Measurements from ENCODE around the gene TKFC. TPM values are rescaled to one million over a fixed set of nuclear protein-coding genes. Genes with fewer than 3 reads are reported as not detected.

TKFC gene
- total RNA-seq, 1 donor = 30.0 TPM

DNA sequence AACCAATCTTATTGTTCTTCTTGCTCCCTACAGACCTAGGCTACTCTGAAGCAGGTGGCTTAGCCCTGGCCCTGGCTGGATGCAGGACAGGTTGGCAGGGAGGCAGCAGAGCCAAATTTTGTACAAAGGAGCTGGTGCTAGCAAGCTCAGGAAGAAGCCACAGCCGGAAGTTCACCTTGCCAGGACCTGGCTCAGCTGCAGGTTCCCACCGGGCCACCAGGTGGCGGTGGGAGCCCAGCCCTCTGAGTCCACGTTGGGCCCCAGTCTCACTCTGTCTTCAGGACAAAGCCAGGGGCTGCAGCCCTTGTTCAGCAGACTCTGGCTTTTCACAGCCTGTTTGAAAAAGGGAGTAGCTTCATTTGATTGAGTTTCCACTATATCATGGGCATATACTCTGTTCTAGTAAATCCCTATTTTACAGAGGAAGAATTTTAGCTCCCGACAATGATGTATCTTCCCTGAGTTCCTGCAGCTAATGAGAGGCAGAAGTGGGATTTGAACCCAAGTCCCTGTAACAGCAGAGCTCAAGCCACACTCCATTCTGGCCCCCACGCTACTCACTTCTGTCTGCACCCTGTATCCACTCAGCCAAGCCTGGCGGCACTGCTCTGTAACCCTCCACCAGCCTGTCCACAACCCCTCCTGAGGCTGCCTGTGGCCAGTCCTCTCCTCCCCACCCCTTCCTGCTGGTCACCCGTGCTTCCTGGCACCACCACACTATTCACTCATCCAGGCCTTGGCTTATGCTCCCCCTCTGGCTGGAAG is 3.3 kb downstream of the TKFC start:
- H3K4me2 ChIP-seq (ENCODE audit: insufficient read depth, low read length) = no peak overlapping the region
- H3K36me3 ChIP-seq (ENCODE audit: insufficient read depth, low read length) = peaks cover 4% of the 10 kb centered on the region
- H2AFZ ChIP-seq (ENCODE audit: low read length) = peak overlapping the region; percentile 74
- H3K27me3 ChIP-seq (ENCODE audit: insufficient read depth, low read length) = no peaks in the 10 kb centered on the region
- TF ChIP-seq, protein P1, sequence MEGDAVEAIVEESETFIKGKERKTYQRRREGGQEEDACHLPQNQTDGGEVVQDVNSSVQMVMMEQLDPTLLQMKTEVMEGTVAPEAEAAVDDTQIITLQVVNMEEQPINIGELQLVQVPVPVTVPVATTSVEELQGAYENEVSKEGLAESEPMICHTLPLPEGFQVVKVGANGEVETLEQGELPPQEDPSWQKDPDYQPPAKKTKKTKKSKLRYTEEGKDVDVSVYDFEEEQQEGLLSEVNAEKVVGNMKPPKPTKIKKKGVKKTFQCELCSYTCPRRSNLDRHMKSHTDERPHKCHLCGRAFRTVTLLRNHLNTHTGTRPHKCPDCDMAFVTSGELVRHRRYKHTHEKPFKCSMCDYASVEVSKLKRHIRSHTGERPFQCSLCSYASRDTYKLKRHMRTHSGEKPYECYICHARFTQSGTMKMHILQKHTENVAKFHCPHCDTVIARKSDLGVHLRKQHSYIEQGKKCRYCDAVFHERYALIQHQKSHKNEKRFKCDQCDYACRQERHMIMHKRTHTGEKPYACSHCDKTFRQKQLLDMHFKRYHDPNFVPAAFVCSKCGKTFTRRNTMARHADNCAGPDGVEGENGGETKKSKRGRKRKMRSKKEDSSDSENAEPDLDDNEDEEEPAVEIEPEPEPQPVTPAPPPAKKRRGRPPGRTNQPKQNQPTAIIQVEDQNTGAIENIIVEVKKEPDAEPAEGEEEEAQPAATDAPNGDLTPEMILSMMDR (IDR thresholded peaks at IDR 0.05; ENCODE audit: extremely low read depth, low read depth, low read length) = peak; percentile 98
- peak; percentile 98 for DNase-seq (ENCODE audit: insufficient read length, low spot score, missing footprints)
- H3K9me3 ChIP-seq (ENCODE audit: low read depth, low read length) = no peaks in the 10 kb centered on the region
- H3K27ac ChIP-seq (ENCODE audit: low read depth, low read length) = peak overlapping the region; percentile 43
- no peak overlapping the region for H3K4me3 ChIP-seq (ENCODE audit: insufficient read depth, low read length)
- peaks cover 20% of the 10 kb centered on the region for H3K79me2 ChIP-seq (ENCODE audit: insufficient read depth, low read length)
- peaks cover 9% of the 10 kb centered on the region for H4K20me1 ChIP-seq (ENCODE audit: insufficient read depth, low read length)
- H3K4me1 ChIP-seq (ENCODE audit: insufficient read depth, low read length) = peaks cover 30% of the 10 kb centered on the region

DNA sequence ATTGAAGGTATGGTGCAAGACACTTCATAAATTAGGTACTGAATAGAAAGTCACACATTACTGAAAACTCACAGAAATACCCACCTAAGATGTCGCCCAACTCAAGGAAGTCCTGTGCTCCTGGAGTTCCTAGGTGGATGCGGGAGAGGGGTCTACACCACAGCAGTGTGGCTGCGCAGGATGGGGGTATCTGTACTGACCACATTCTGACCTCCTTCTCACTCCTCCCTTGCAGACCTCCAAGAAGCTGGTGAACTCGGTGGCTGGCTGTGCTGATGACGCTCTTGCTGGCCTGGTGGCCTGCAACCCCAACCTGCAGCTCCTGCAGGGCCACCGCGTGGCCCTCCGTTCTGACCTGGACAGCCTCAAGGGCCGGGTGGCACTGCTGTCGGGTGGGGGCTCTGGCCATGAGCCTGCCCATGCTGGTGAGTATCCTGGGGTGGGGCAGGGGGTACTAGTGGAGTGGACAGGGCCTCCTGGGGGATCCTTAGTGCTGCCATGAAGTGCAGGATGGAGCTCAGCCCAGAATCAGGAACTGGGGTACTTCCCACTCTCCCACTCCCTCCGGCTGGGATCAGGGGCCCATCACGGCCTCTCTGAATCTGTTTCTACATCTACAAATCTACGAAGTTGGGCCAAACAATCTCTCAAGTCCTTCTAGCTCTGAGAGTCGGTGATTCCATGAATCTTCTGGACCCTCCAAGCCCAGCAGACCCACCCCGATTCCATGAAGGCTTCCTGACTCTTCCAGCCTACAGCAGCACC is 4.9 kb downstream of the TKFC start:
- peak; percentile 23 for DNase-seq (ENCODE audit: insufficient read length, low spot score, missing footprints)
- Histone ChIP-seq H3K4me3 (ENCODE audit: insufficient read depth, low read length) (no peak overlapping the region), H3K4me1 (ENCODE audit: insufficient read depth, low read length) (peaks cover 24% of the 10 kb centered on the region), H3K27ac (ENCODE audit: low read depth, low read length) (no peak overlapping the region), H4K20me1 (ENCODE audit: insufficient read depth, low read length) (no peaks in the 10 kb centered on the region), H2AFZ (ENCODE audit: low read length) (no peak overlapping the region), H3K79me2 (ENCODE audit: insufficient read depth, low read length) (peaks cover 4% of the 10 kb centered on the region), H3K36me3 (ENCODE audit: insufficient read depth, low read length) (peaks cover 4% of the 10 kb centered on the region), H3K9me3 (ENCODE audit: low read depth, low read length) (no peaks in the 10 kb centered on the region), H3K27me3 (ENCODE audit: insufficient read depth, low read length) (no peaks in the 10 kb centered on the region), H3K4me2 (ENCODE audit: insufficient read depth, low read length) (no peak overlapping the region)
- TF ChIP-seq, protein P1 (IDR thresholded peaks at IDR 0.05; ENCODE audit: extremely low read depth, low read depth, low read length) = no peak

DNA sequence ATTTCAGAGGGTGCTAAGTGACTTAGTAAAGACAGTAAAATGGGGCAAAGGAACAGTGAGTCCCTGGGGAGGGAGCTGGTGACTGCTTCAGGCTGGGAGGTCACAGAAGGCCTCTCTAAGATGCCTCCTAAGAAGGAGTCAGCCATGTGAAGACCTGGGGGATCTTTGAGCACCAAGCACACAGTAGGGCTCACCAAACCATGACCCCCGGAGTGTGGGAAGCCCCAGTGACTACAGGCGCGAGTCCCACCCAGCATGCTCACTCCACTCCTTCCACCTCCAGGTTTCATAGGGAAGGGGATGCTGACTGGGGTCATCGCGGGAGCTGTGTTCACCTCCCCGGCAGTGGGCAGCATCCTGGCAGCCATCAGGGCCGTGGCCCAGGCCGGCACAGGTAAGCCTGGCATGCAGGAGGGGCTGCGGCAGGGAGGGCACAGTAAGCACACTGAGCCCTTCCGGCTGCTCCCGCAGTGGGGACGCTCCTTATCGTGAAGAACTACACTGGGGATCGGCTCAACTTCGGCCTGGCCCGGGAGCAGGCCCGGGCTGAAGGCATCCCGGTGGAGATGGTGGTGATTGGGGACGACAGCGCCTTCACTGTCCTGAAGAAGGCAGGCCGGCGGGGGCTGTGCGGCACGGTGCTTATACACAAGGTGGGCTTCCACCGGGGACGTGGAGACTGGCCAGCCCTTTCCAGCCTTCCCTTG is 5.9 kb downstream of the TKFC start:
- no peaks in the 10 kb centered on the region for H3K27me3 ChIP-seq (ENCODE audit: insufficient read depth, low read length)
- no peak overlapping the region for H3K4me3 ChIP-seq (ENCODE audit: insufficient read depth, low read length)
- no peaks in the 10 kb centered on the region for H3K79me2 ChIP-seq (ENCODE audit: insufficient read depth, low read length)
- H3K36me3 ChIP-seq (ENCODE audit: insufficient read depth, low read length) = peaks cover 4% of the 10 kb centered on the region
- DNase-seq (ENCODE audit: insufficient read length, low spot score, missing footprints) = peak; percentile 72
- TF ChIP-seq, protein P1 (IDR thresholded peaks at IDR 0.05; ENCODE audit: extremely low read depth, low read depth, low read length) = no peak
- no peak overlapping the region for H3K27ac ChIP-seq (ENCODE audit: low read depth, low read length)
- no peak overlapping the region for H2AFZ ChIP-seq (ENCODE audit: low read length)
- no peaks in the 10 kb centered on the region for H4K20me1 ChIP-seq (ENCODE audit: insufficient read depth, low read length)
- no peak overlapping the region for H3K4me2 ChIP-seq (ENCODE audit: insufficient read depth, low read length)
- peaks cover 17% of the 10 kb centered on the region for H3K4me1 ChIP-seq (ENCODE audit: insufficient read depth, low read length)
- no peaks in the 10 kb centered on the region for H3K9me3 ChIP-seq (ENCODE audit: low read depth, low read length)
